Parathyroid adenoma (tissue), 2 donors: Measurements from ENCODE around the gene C10orf67.

Source experiments
- H2AFZ ChIP-seq: fragments of 300-600 bp; sonication (generic); one replicate; pipeline ENCODE4 v1.7.0; 2017; ENCODE audit warnings: antibody characterized with exemption, mild to moderate bottlenecking
- H3K27ac ChIP-seq: fragments of 300-600 bp; sonication (generic); one replicate; pipeline ENCODE4 v1.7.0; 2017
- H3K27me3 ChIP-seq: fragments of 300-600 bp; sonication (generic); one replicate; pipeline ENCODE4 v1.7.0; 2017; ENCODE audit warnings: low read length; ENCODE audit not compliant: control insufficient read depth, insufficient read depth
- H3K36me3 ChIP-seq: fragments of 300-600 bp; sonication (generic); one replicate; pipeline ENCODE4 v1.7.0; 2017; ENCODE audit warnings: low read length; ENCODE audit not compliant: control insufficient read depth, insufficient read depth
- H3K4me1 ChIP-seq: fragments of 300-600 bp; sonication (generic); one replicate; pipeline ENCODE4 v1.7.0; 2017; ENCODE audit warnings: control low read depth
- H3K4me2 ChIP-seq: fragments of 300-600 bp; sonication (generic); one replicate; pipeline ENCODE4 v1.7.0; 2017; ENCODE audit warnings: low read length
- H3K4me3 ChIP-seq: fragments of 300-600 bp; sonication (generic); one replicate; pipeline ENCODE4 v1.7.0; 2017; ENCODE audit warnings: low read depth, low read length
- H3K79me2 ChIP-seq: fragments of 300-600 bp; sonication (generic); one replicate; pipeline ENCODE4 v1.7.0; 2017; ENCODE audit warnings: control low read depth
- H3K9ac ChIP-seq: fragments of 300-600 bp; sonication (generic); one replicate; pipeline ENCODE4 v1.7.0; 2017; ENCODE audit warnings: mild to moderate bottlenecking
- H3K9me3 ChIP-seq: fragments of 300-600 bp; sonication (generic); one replicate; pipeline ENCODE4 v1.7.0; 2017; ENCODE audit warnings: low read length; ENCODE audit not compliant: control insufficient read depth
- TF ChIP-seq, protein P1 (sequence below): fragments of 300-600 bp; sonication (generic); IDR thresholded peaks from one replicate; pipeline ENCODE4 v1.7.0; 2017; ENCODE audit warnings: antibody characterized with exemption, mild to moderate bottlenecking
- donor health status: primary hyperparathyroidism.

The C10orf67 gene

GRCh38 chr10:23238015-23238414 is 106.6 kb downstream of the C10orf67 start:
- H3K4me2 ChIP-seq, result no peak overlapping the region
- no peaks in the 10 kb centered on the region for H3K4me1 ChIP-seq
- no peaks in the 10 kb centered on the region for H3K79me2 ChIP-seq
- no peak overlapping the region for H3K27ac ChIP-seq
- H3K27me3 ChIP-seq, result no peaks in the 10 kb centered on the region
- H3K36me3 ChIP-seq, result no peaks in the 10 kb centered on the region
- TF ChIP-seq, protein P1, sequence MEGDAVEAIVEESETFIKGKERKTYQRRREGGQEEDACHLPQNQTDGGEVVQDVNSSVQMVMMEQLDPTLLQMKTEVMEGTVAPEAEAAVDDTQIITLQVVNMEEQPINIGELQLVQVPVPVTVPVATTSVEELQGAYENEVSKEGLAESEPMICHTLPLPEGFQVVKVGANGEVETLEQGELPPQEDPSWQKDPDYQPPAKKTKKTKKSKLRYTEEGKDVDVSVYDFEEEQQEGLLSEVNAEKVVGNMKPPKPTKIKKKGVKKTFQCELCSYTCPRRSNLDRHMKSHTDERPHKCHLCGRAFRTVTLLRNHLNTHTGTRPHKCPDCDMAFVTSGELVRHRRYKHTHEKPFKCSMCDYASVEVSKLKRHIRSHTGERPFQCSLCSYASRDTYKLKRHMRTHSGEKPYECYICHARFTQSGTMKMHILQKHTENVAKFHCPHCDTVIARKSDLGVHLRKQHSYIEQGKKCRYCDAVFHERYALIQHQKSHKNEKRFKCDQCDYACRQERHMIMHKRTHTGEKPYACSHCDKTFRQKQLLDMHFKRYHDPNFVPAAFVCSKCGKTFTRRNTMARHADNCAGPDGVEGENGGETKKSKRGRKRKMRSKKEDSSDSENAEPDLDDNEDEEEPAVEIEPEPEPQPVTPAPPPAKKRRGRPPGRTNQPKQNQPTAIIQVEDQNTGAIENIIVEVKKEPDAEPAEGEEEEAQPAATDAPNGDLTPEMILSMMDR, result no peak
- no peak overlapping the region for H2AFZ ChIP-seq
- no peaks in the 10 kb centered on the region for H3K9me3 ChIP-seq
- H3K9ac ChIP-seq, result no peak overlapping the region
- H3K4me3 ChIP-seq, result no peak overlapping the region

DNA sequence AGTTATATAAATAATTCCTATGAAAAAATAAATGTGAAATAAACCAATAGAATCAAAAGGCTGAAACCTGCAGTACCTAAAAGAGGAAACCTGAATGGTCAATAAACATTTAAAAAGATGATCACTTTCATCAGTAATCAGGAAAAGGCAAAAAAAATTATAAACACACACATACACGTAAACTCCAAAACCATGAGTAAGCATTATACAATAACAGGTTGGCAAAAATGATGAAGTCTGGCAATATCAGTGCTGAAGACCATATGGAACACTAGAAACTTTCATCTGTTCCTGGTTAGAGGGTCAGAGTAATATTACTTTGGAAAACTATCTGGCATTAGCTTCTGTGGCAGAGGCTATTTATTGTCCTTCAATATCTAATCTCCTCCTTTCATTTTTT is 114.0 kb downstream of the C10orf67 start:
- Histone ChIP-seq H3K9ac (no peak overlapping the region), H3K4me3 (no peak overlapping the region), H3K9me3 (no peaks in the 10 kb centered on the region), H2AFZ (no peak overlapping the region), H3K36me3 (no peaks in the 10 kb centered on the region), H3K4me1 (no peaks in the 10 kb centered on the region), H3K4me2 (no peak overlapping the region), H3K27me3 (no peaks in the 10 kb centered on the region), H3K79me2 (no peaks in the 10 kb centered on the region), H3K27ac (no peak overlapping the region)
- TF ChIP-seq, protein P1, result no peak

GRCh38 chr10:23217471-23217870 is 127.1 kb downstream of the C10orf67 start:
- no peaks in the 10 kb centered on the region for H3K4me1 ChIP-seq
- H2AFZ ChIP-seq, result no peak overlapping the region
- no peaks in the 10 kb centered on the region for H3K36me3 ChIP-seq
- no peak overlapping the region for H3K4me2 ChIP-seq
- no peak overlapping the region for H3K27ac ChIP-seq
- H3K79me2 ChIP-seq, result no peaks in the 10 kb centered on the region
- H3K4me3 ChIP-seq, result no peak overlapping the region
- no peak overlapping the region for H3K9ac ChIP-seq
- no peaks in the 10 kb centered on the region for H3K9me3 ChIP-seq
- H3K27me3 ChIP-seq, result no peaks in the 10 kb centered on the region
- TF ChIP-seq, protein P1, result no peak

GRCh38 chr10:23205972-23206642 is 138.5 kb downstream of the C10orf67 start:
- Histone ChIP-seq H3K79me2 (no peaks in the 10 kb centered on the region), H3K4me1 (no peaks in the 10 kb centered on the region), H3K9me3 (no peaks in the 10 kb centered on the region), H3K4me2 (no peak overlapping the region), H3K4me3 (no peak overlapping the region), H3K36me3 (no peaks in the 10 kb centered on the region), H2AFZ (no peak overlapping the region), H3K27me3 (peaks cover 3% of the 10 kb centered on the region), H3K27ac (no peak overlapping the region), H3K9ac (no peak overlapping the region)
- TF ChIP-seq, protein P1, result no peak

DNA sequence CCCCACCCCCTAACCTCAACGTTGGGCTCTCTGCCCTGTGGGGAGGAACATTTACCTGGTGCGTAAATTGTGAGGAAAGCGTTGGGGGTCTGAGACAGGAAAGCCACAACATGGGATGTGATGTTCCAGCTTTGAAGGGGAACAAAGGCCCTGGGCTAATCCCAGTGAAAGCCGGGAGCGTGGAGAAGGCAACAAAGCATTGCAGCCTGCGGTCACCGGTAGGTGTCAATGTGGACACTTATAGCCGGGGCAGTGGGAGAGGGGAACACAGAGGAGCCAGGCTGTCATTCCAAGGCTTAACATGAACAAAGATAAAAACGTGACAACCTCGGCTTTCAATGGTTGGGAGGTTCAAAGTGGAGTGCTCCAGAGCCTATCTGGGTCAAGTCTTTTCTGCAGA is 139.8 kb downstream of the C10orf67 start:
- Histone ChIP-seq H3K9ac (no peak overlapping the region), H3K36me3 (no peaks in the 10 kb centered on the region), H3K4me1 (no peaks in the 10 kb centered on the region), H3K27ac (no peak overlapping the region), H3K4me3 (no peak overlapping the region), H3K27me3 (peaks cover 3% of the 10 kb centered on the region), H3K9me3 (no peaks in the 10 kb centered on the region), H2AFZ (no peak overlapping the region), H3K4me2 (no peak overlapping the region), H3K79me2 (no peaks in the 10 kb centered on the region)
- TF ChIP-seq, protein P1, result no peak
